T47D (cell line): ENCODE data around the gene WDR93.
A peak's percentile ranks its signal among the peaks of the same experiment; 100 is the strongest.

Experiments
- DNase-seq, 2 experiments: peaks; one replicate each; pipeline versions ENCODE4 v3.0.0 to v3.0.0-alpha.2; 2011 to 2012; ENCODE audit warnings: low read depth in 1 of 2, low spot score in 1 of 2
- JUND ChIP-seq: IDR thresholded peaks from 2 replicates; pipeline ENCODE4 v1.6.1; 2012; ENCODE audit warnings: low read depth
- in situ Hi-C: cut with HindIII; loops from 2 replicates; pipeline ENCODE4 v1.10.0; 2016; ENCODE audit warnings: low sequenced_read_pairs, low pct_unique_long_range_greater_than_20kb

WDR93 gene

GRCh38 chr15:89725064-89725463, 34.5 kb downstream of the WDR93 start:
- TF ChIP-seq JUND, result no peak
- DNase-seq, result no peak
- in situ Hi-C loops, result no loop called here

GRCh38 chr15:89728254-89728653, 37.6 kb downstream of the WDR93 start:
- in situ Hi-C loops, result no loop called here
- no peak for TF ChIP-seq JUND
- DNase-seq, result no peak

GRCh38 chr15:89731275-89731674, 40.7 kb downstream of the WDR93 start:
- in situ Hi-C loops, result no loop called here
- TF ChIP-seq JUND, result no peak
- DNase-seq, result no peak

GRCh38 chr15:89732451-89733172, 42.0 kb downstream of the WDR93 start:
- DNase-seq, result no peak
- TF ChIP-seq JUND, result no peak
- in situ Hi-C loops, result no loop called here

- TF ChIP-seq JUND, result no peak
- in situ Hi-C loops, result no loop called here
- DNase-seq, result no peak
Observed at GRCh38 chr15:89735773-89736172, 45.2 kb downstream of the WDR93 start.

GRCh38 chr15:89740137-89740536, 49.5 kb downstream of the WDR93 start:
- DNase-seq, result peak; percentile 59 to 81
- in situ Hi-C loops, result no loop called here
- TF ChIP-seq JUND, result no peak

GRCh38 chr15:89743011-89743410, 52.4 kb downstream of the WDR93 start:
- in situ Hi-C loops, result no loop called here
- no peak for TF ChIP-seq JUND
- no peak for DNase-seq

- TF ChIP-seq JUND, result no peak
- no peak for DNase-seq
- in situ Hi-C loops, result no loop called here
Observed at GRCh38 chr15:89743594-89743993, 53.0 kb downstream of the WDR93 start.

- in situ Hi-C loops, result no loop called here
- DNase-seq, result no peak
- TF ChIP-seq JUND, result no peak
Observed at GRCh38 chr15:89745131-89745530, 54.5 kb downstream of the WDR93 start.

- no peak for DNase-seq
- no peak for TF ChIP-seq JUND
- in situ Hi-C loops, result no loop called here
Observed at GRCh38 chr15:89745768-89746167, 55.2 kb downstream of the WDR93 start.

- no peak for TF ChIP-seq JUND
- no peak for DNase-seq
- in situ Hi-C loops, result no loop called here
Observed at GRCh38 chr15:89746386-89746780, 55.8 kb downstream of the WDR93 start.

- in situ Hi-C loops, result no loop called here
- no peak for TF ChIP-seq JUND
- no peak for DNase-seq
Observed at GRCh38 chr15:89747708-89748682, 57.4 kb downstream of the WDR93 start.

GRCh38 chr15:89749054-89749453, 58.4 kb downstream of the WDR93 start:
- TF ChIP-seq JUND, result no peak
- in situ Hi-C loops, result no loop called here
- no peak for DNase-seq
